Stimulated activated CD4-positive, alpha-beta T cell treated with anti-CD3 and anti-CD28 coated beads, Interleukin-2, amount 100 ng/mL, for 4 hours (primary cell): Measurements from ENCODE around the gene BYSL.
A peak's percentile ranks its signal among the peaks of the same experiment; 100 is the strongest.

Source experiments
- DNase-seq: peaks from one replicate; pipeline ENCODE4 v3.0.0-alpha.2; 2020; ENCODE audit warnings: low read depth

Gene BYSL

DNA sequence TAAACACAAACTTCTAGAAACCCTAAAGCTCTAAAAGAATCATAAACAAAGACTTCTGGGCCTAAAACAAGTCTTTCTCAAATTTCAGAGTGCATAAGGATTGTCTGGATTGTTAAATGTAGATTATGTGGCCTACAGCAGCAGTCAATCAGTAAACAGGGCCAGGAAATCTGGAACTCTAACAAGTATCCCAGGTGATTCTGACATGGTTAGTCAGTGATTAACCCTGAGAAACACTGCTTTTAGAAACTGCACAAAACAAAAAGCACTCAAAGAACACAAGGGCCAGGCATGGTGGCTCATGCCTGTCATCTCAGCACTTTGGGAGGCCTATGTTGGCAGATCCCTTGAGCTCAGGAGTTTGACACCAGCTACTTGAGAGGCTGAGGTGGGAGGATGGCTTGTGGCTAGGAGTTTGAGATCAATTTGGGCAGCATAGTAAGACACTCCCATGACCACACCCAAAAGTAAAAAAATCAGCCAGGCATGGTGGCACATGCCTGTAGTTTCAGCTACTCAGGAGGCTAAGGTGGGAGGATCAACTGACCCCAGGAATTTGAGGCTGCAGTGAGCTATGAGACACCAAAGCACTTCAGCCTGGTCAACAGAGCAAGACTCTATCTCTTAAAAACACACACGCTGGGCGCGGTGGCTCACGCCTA, 6.3 kb upstream of the BYSL start:
- DNase-seq, result no peak

DNA sequence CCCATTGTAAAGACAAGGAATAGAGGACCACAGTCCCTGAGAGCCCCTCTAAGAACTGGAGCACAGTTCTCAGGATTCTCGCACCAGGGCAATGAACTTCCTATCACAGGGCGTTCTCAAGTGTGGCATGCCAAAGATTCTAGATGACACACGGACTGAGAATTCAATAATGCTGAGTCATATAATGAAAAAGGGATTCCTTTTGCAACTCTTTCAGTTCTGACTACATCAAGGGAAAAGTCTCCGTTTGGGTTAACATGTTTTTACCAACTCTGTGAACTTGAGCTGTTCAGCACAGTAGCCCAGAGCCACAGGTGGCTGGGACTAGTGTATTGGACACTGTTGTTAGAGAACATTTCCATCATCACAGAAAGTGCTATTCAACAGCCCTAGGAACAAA, 3.8 kb upstream of the BYSL start:
- DNase-seq, result no peak

- DNase-seq, result no peak
These were observed 356 bp downstream of the BYSL start for GRCh38 chr6:41921712-41921998.

GRCh38 chr6:41922154-41922553, 855 bp downstream of the BYSL start:
- no peak for DNase-seq

- DNase-seq, result no peak
These were observed 6.0 kb downstream of the BYSL start for GRCh38 chr6:41927253-41927652.

- DNase-seq, result no peak
These were observed 8.6 kb downstream of the BYSL start for GRCh38 chr6:41929924-41930323.

- no peak for DNase-seq
These were observed 10.5 kb downstream of the BYSL start for GRCh38 chr6:41931792-41932191.

DNA sequence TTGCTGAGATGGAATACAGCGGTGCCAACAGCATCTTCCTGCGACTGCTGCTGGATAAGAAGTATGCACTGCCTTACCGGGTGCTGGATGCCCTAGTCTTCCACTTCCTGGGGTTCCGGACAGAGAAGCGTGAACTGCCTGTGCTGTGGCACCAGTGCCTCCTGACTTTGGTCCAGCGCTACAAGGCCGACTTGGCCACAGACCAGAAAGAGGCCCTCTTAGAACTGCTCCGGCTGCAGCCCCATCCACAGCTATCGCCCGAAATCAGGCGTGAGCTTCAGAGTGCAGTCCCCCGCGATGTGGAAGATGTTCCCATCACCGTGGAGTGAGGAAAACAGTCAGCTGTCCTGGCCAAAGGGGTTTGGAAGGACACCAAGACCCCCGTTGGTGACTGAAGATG, 11.1 kb downstream of the BYSL start:
- no peak for DNase-seq

GRCh38 chr6:41934278-41935192, 13.2 kb downstream of the BYSL start:
- no peak for DNase-seq

- DNase-seq, result no peak
These were observed 13.9 kb downstream of the BYSL start for GRCh38 chr6:41935193-41935574.

DNA sequence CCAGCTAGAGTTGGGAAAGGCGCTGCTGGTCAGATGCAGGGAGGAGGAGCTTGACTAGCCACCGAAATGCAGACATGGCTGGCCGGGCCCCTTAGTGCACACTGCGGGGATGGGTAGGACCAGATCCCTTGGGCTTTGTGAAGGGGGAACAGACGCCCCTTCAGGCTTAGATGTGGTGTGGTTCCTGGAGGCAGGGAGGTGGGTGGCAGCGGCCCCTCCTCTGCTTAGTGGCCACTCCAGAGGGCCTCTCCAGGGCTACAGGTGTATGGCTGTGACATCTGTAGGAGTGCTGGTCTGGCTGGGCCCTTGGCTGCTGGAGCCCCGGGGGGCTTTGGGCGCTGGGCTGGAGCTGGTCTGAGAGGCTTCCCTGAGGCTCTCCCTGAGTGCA, 14.4 kb downstream of the BYSL start:
- no peak for DNase-seq

DNA sequence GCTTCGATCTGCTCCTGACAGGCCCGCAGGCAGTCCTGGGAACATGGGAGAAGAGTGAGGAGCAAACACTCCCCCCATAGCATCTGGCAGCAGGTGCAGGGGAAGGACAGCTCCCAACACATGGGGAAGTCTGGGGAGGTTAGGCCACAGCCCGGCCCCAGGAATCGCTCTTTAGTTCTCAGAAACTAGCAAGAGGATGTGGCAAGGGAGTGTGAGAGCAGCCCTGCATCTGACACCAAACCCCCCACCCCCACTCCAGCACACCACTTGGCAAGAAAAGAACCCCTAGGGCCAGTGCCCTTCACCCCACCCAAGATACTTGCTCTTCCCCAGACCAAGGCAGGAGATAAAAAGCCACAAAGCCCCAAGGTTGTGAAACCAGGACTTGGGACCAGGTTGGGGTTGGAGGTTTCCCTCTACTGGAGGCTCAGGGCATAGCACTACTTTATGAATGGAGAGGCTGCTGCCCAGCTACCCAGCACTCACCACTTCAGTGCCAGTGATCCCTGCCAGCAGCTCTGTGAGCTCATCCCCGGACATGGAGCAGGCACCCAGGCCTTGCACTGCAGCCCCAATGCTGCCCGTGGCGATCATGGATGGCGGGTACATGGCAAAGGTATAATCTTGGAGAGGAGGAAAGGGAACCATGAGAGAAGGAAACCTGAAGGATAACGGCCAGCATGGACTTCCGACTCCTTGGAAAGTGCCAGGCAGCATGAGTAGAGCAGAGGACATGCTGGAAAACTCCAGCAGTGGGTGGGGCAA, 15.0 kb downstream of the BYSL start:
- no peak for DNase-seq

- no peak for DNase-seq
These were observed 16.2 kb downstream of the BYSL start for GRCh38 chr6:41937472-41937860.

GRCh38 chr6:41937861-41938574, 16.7 kb downstream of the BYSL start:
- no peak for DNase-seq

GRCh38 chr6:41938590-41939175, 17.4 kb downstream of the BYSL start:
- no peak for DNase-seq

DNA sequence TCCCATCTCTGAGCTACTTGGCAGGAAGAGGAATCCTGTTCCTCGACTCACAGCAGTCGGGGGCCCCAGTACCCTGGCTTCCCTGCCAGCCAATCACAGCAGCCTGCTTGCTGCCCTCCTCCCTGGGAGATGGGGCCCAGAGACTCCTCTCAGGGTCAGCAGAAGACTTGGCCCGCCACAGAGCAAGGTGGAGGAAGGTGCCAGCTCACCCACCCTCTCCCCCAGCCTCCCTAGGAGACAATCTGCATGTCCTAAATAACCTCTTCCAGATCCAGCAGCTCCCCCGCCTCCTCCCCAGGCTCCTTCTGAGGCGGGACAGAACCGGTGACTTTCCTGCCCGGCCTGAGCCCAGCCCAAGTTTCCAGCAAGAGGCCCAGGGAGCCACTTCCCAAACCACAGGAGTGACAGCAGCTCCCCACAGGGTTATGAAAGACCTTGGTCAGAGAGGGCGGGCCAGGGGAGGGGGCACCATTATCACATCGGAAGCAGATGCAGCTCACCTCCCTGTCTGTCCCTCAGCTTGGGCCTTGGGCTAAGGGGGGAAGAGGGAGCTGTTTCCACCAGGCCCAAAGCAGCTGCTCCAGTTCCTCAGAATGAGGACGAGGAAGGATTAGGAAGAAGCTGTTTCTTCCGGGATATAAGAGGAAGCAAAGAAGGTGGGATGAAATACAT, 18.0 kb downstream of the BYSL start:
- no peak for DNase-seq

DNA sequence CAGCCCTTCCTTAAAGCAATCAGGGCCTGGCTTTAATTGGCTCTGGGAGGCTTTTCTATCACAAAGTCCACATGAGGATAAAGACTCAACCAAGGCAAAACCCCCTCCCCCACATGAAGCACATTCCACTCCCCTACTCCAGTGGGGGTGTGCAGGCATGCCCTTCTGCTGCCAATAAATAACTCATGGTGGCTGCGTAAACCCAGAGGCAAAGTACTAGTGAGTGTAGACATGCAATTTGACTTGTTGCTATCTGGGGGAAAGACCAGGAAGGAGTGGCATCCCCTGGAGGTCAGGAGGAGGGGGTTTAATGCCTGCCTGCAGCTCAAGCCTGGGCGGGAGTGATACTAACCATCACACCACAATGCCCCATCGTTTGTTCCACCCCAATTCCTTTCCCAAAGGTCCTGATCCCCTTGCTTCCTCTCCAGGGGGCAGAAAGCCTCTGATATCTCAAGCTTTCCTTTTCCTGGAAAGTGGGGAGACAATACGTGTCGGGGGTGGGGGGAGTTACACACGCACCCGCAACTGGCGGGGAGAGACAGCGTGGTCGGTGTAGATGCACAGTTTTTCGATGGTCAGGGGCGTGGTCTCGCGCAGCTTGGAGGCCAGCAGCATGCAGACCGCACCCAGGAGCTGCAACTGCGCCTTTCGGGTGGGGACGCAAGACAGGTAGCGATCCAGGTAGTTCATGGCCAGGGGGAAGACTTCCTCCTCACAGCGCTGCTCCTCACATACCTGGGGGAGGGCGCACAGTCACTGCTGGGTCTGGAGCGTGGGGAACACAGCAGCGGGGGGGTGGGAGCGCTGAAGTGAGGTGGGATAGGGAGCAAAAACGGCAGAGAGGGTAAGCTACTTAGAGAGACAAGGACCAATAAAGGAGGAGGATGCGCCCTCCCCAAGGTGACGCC, 18.8 kb downstream of the BYSL start:
- DNase-seq, result no peak

- DNase-seq, result peak; percentile 29
These were observed 19.5 kb downstream of the BYSL start for GRCh38 chr6:41940759-41941279.

DNA sequence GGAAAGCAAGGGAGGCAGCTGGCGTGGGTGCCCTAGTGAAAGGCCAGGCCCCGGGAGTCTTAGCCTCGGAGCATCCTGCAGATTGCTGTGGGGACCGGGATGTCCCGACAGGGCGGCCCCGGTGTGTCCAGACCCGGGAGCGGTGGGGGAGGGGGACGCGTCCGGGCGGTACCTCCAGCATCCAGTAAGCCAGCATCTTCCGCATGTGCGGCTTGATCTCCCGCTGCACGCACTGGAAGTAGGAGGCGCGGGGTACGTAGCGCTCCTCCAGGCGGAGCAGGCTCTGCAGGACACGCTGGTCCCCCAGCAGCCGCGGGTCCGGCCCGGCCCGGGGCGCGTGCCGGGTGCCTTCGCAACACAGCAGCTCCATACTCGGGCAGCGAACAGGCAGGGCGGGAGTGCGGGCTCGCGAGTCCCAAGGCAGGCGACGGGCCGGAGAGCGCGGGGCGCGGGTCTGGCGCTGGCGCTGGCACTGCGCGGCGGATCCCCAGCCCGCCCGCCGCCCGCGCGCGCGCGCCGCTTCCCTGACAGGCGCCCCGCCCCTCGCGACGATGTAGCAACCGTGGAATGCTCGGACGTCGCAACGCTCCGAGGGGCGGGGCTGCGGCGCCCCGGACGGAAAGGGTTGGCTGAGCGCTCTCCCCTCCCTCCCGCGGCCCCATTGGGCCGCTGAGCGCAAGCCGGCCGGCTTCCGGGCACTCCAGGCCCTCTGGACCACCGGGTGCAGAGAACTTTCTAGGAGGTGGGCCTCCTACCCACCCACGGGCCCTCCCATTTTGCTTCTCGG, 20.2 kb downstream of the BYSL start, which contains the start of gene CCND3:
TSS of gene CCND3 (minus strand) at position 529 of the 787 bp plus-strand sequence. CDS start at position 370, 159 bp downstream.
- DNase-seq, result peak; percentile 74
